ENCODE measurements around the gene DHDDS.
A peak's percentile ranks its signal among the peaks of the same experiment; 100 is the strongest.
"Not testable (repeated sequence)": the region's sequence is repeated elsewhere in the genome, so short reads cannot be mapped to it uniquely, and the experiment has no call there.

DHDDS gene

GRCh38 chr1:26493938-26494337 is 61.8 kb downstream of the DHDDS start:
- Histone ChIP-seq H3K4me3 (ENCODE audit: low read length in 2 of 2) (no peak overlapping the region), H3K9me3 (ENCODE audit: control insufficient read depth in 2 of 2, low read length in 2 of 2) (no peaks in the 10 kb centered on the region), H3K4me1 (ENCODE audit: control insufficient read depth in 2 of 2, insufficient read depth in 2 of 2, low read length in 2 of 2) (no peaks in the 10 kb centered on the region), H3K36me3 (ENCODE audit: control insufficient read depth in 2 of 2, insufficient read depth in 2 of 2, low read length in 2 of 2) (no peaks in the 10 kb centered on the region), H3K27me3 (ENCODE audit: control insufficient read depth in 2 of 2, insufficient read depth in 2 of 2, low read length in 2 of 2) (no peaks in the 10 kb centered on the region), H3K27ac (ENCODE audit: low read depth in 2 of 2, low read length in 2 of 2) (no peak overlapping the region), H3K9ac (ENCODE audit: low read depth in 1 of 2, low read length in 2 of 2) (no peak overlapping the region)

- H3K27me3 ChIP-seq (ENCODE audit: control insufficient read depth in 2 of 2, insufficient read depth in 2 of 2, low read length in 2 of 2): no peaks in the 10 kb centered on the region
- H3K27ac ChIP-seq (ENCODE audit: low read depth in 2 of 2, low read length in 2 of 2): no peak overlapping the region
- no peak overlapping the region for H3K9ac ChIP-seq (ENCODE audit: low read depth in 1 of 2, low read length in 2 of 2)
- H3K4me3 ChIP-seq (ENCODE audit: low read length in 2 of 2): no peak overlapping the region
- H3K9me3 ChIP-seq (ENCODE audit: control insufficient read depth in 2 of 2, low read length in 2 of 2): no peaks in the 10 kb centered on the region
- peaks cover 6 to 11% of the 10 kb centered on the region in 2 donors for H3K4me1 ChIP-seq (ENCODE audit: control insufficient read depth in 2 of 2, insufficient read depth in 2 of 2, low read length in 2 of 2)
- no peaks in the 10 kb centered on the region for H3K36me3 ChIP-seq (ENCODE audit: control insufficient read depth in 2 of 2, insufficient read depth in 2 of 2, low read length in 2 of 2)
Observed at GRCh38 chr1:26496861-26497260, 64.7 kb downstream of the DHDDS start.

- Histone ChIP-seq H3K4me1 (ENCODE audit: control insufficient read depth in 2 of 2, insufficient read depth in 2 of 2, low read length in 2 of 2) (peaks cover 10 to 17% of the 10 kb centered on the region in 2 donors), H3K36me3 (ENCODE audit: control insufficient read depth in 2 of 2, insufficient read depth in 2 of 2, low read length in 2 of 2) (no peaks in the 10 kb centered on the region), H3K27ac (ENCODE audit: low read depth in 2 of 2, low read length in 2 of 2) (no peak overlapping the region), H3K4me3 (ENCODE audit: low read length in 2 of 2) (no peak overlapping the region), H3K27me3 (ENCODE audit: control insufficient read depth in 2 of 2, insufficient read depth in 2 of 2, low read length in 2 of 2) (no peaks in the 10 kb centered on the region), H3K9me3 (ENCODE audit: control insufficient read depth in 2 of 2, low read length in 2 of 2) (no peaks in the 10 kb centered on the region), H3K9ac (ENCODE audit: low read depth in 1 of 2, low read length in 2 of 2) (no peak overlapping the region)
Observed at GRCh38 chr1:26498894-26499293, 66.8 kb downstream of the DHDDS start.

- peak overlapping the region; percentile 87 to 91 for H3K9ac ChIP-seq (ENCODE audit: low read depth in 1 of 2, low read length in 2 of 2)
- peak overlapping the region; percentile 97 to 99 for H3K27ac ChIP-seq (ENCODE audit: low read depth in 2 of 2, low read length in 2 of 2)
- no peaks in the 10 kb centered on the region for H3K9me3 ChIP-seq (ENCODE audit: control insufficient read depth in 2 of 2, low read length in 2 of 2)
- H3K27me3 ChIP-seq (ENCODE audit: control insufficient read depth in 2 of 2, insufficient read depth in 2 of 2, low read length in 2 of 2): no peaks in the 10 kb centered on the region
- H3K4me3 ChIP-seq (ENCODE audit: low read length in 2 of 2): peak overlapping the region; percentile 85 to 86
- peaks cover 10 to 17% of the 10 kb centered on the region in 2 donors for H3K4me1 ChIP-seq (ENCODE audit: control insufficient read depth in 2 of 2, insufficient read depth in 2 of 2, low read length in 2 of 2)
- no peaks in the 10 kb centered on the region for H3K36me3 ChIP-seq (ENCODE audit: control insufficient read depth in 2 of 2, insufficient read depth in 2 of 2, low read length in 2 of 2)
Observed at GRCh38 chr1:26500488-26501175, 68.5 kb downstream of the DHDDS start.

GRCh38 chr1:26510711-26511110 is 78.6 kb downstream of the DHDDS start:
- not testable (repeated sequence) for H3K27ac ChIP-seq (ENCODE audit: low read depth in 2 of 2, low read length in 2 of 2); H3K9ac ChIP-seq (ENCODE audit: low read depth in 1 of 2, low read length in 2 of 2); H3K4me1 ChIP-seq (ENCODE audit: control insufficient read depth in 2 of 2, insufficient read depth in 2 of 2, low read length in 2 of 2); H3K27me3 ChIP-seq (ENCODE audit: control insufficient read depth in 2 of 2, insufficient read depth in 2 of 2, low read length in 2 of 2); H3K36me3 ChIP-seq (ENCODE audit: control insufficient read depth in 2 of 2, insufficient read depth in 2 of 2, low read length in 2 of 2); H3K4me3 ChIP-seq (ENCODE audit: low read length in 2 of 2); H3K9me3 ChIP-seq (ENCODE audit: control insufficient read depth in 2 of 2, low read length in 2 of 2)

- H3K27ac ChIP-seq (ENCODE audit: low read depth in 2 of 2, low read length in 2 of 2); H3K27me3 ChIP-seq (ENCODE audit: control insufficient read depth in 2 of 2, insufficient read depth in 2 of 2, low read length in 2 of 2); H3K9ac ChIP-seq (ENCODE audit: low read depth in 1 of 2, low read length in 2 of 2); H3K4me1 ChIP-seq (ENCODE audit: control insufficient read depth in 2 of 2, insufficient read depth in 2 of 2, low read length in 2 of 2); H3K9me3 ChIP-seq (ENCODE audit: control insufficient read depth in 2 of 2, low read length in 2 of 2); H3K36me3 ChIP-seq (ENCODE audit: control insufficient read depth in 2 of 2, insufficient read depth in 2 of 2, low read length in 2 of 2); H3K4me3 ChIP-seq (ENCODE audit: low read length in 2 of 2): not testable (repeated sequence)
Observed at GRCh38 chr1:26515836-26516235, 83.7 kb downstream of the DHDDS start.

- Histone ChIP-seq H3K36me3 (ENCODE audit: control insufficient read depth in 2 of 2, insufficient read depth in 2 of 2, low read length in 2 of 2) (no peaks in the 10 kb centered on the region), H3K4me1 (ENCODE audit: control insufficient read depth in 2 of 2, insufficient read depth in 2 of 2, low read length in 2 of 2) (no peaks in the 10 kb centered on the region), H3K27me3 (ENCODE audit: control insufficient read depth in 2 of 2, insufficient read depth in 2 of 2, low read length in 2 of 2) (no peaks in the 10 kb centered on the region), H3K27ac (ENCODE audit: low read depth in 2 of 2, low read length in 2 of 2) (no peak overlapping the region), H3K9ac (ENCODE audit: low read depth in 1 of 2, low read length in 2 of 2) (no peak overlapping the region), H3K9me3 (ENCODE audit: control insufficient read depth in 2 of 2, low read length in 2 of 2) (no peaks in the 10 kb centered on the region), H3K4me3 (ENCODE audit: low read length in 2 of 2) (no peak overlapping the region)
Observed at GRCh38 chr1:26516987-26517765, 85.1 kb downstream of the DHDDS start.

GRCh38 chr1:26517766-26518049 is 85.6 kb downstream of the DHDDS start:
- Histone ChIP-seq H3K36me3 (ENCODE audit: control insufficient read depth in 2 of 2, insufficient read depth in 2 of 2, low read length in 2 of 2) (no peaks in the 10 kb centered on the region), H3K4me3 (ENCODE audit: low read length in 2 of 2) (no peak overlapping the region), H3K27ac (ENCODE audit: low read depth in 2 of 2, low read length in 2 of 2) (no peak overlapping the region), H3K4me1 (ENCODE audit: control insufficient read depth in 2 of 2, insufficient read depth in 2 of 2, low read length in 2 of 2) (no peaks in the 10 kb centered on the region), H3K9me3 (ENCODE audit: control insufficient read depth in 2 of 2, low read length in 2 of 2) (no peaks in the 10 kb centered on the region), H3K27me3 (ENCODE audit: control insufficient read depth in 2 of 2, insufficient read depth in 2 of 2, low read length in 2 of 2) (no peaks in the 10 kb centered on the region), H3K9ac (ENCODE audit: low read depth in 1 of 2, low read length in 2 of 2) (no peak overlapping the region)

- no peaks in the 10 kb centered on the region for H3K4me1 ChIP-seq (ENCODE audit: control insufficient read depth in 2 of 2, insufficient read depth in 2 of 2, low read length in 2 of 2)
- H3K4me3 ChIP-seq (ENCODE audit: low read length in 2 of 2): no peak overlapping the region
- H3K9me3 ChIP-seq (ENCODE audit: control insufficient read depth in 2 of 2, low read length in 2 of 2): no peaks in the 10 kb centered on the region
- no peak overlapping the region for H3K9ac ChIP-seq (ENCODE audit: low read depth in 1 of 2, low read length in 2 of 2)
- no peaks in the 10 kb centered on the region for H3K36me3 ChIP-seq (ENCODE audit: control insufficient read depth in 2 of 2, insufficient read depth in 2 of 2, low read length in 2 of 2)
- no peak overlapping the region for H3K27ac ChIP-seq (ENCODE audit: low read depth in 2 of 2, low read length in 2 of 2)
- H3K27me3 ChIP-seq (ENCODE audit: control insufficient read depth in 2 of 2, insufficient read depth in 2 of 2, low read length in 2 of 2): no peaks in the 10 kb centered on the region
Observed at GRCh38 chr1:26518355-26518754, 86.2 kb downstream of the DHDDS start.

- no peak overlapping the region for H3K4me3 ChIP-seq (ENCODE audit: low read length in 2 of 2)
- no peaks in the 10 kb centered on the region for H3K9me3 ChIP-seq (ENCODE audit: control insufficient read depth in 2 of 2, low read length in 2 of 2)
- no peak overlapping the region for H3K27ac ChIP-seq (ENCODE audit: low read depth in 2 of 2, low read length in 2 of 2)
- H3K4me1 ChIP-seq (ENCODE audit: control insufficient read depth in 2 of 2, insufficient read depth in 2 of 2, low read length in 2 of 2): no peaks in the 10 kb centered on the region
- H3K36me3 ChIP-seq (ENCODE audit: control insufficient read depth in 2 of 2, insufficient read depth in 2 of 2, low read length in 2 of 2): no peaks in the 10 kb centered on the region
- H3K27me3 ChIP-seq (ENCODE audit: control insufficient read depth in 2 of 2, insufficient read depth in 2 of 2, low read length in 2 of 2): peaks cover 4 to 8% of the 10 kb centered on the region in 2 donors
- no peak overlapping the region for H3K9ac ChIP-seq (ENCODE audit: low read depth in 1 of 2, low read length in 2 of 2)
Observed at GRCh38 chr1:26520339-26520738, 88.2 kb downstream of the DHDDS start.

Data from mucosa of rectum (tissue), 2 donors.